ENCODE results near the gene SLC39A11. TPM values are rescaled to one million over a fixed set of nuclear protein-coding genes. Genes with fewer than 3 reads are reported as not detected.

The SLC39A11 gene
- total RNA-seq, 1 experiment from 2014 or later = 15.2 TPM

DNA sequence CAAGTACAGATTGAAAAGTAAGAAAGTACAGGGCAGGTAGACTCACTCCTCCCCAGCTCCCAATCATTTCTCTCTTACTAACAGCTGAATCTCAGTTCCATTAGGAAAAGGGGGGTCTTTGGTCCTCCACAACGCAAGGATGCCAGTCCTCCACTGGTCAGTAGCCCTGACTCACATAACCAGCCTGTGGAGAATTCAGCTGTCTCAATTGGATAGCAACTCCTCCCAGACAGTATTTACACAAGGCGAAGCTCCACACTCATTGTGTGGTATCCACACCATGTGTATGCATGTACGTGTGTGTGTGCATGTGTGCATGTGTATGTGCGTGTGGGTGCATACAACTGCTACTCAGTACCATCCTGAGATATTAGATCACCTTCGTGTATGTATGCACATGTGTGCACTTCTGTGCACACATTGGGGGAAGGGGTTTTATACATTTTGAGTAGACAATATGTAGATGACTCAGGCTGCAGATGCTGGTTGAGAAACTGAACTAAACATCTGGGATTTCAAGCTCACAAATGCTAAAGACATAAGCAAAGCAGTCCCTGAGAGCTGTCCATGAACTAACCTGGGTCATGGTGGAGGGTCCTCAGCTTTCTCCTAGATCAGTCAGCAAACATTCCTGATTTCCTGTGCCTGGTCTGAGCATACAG is 240.1 kb downstream of the SLC39A11 start:
- no peak overlapping the region for H3K4me2 ChIP-seq (ENCODE audit: insufficient read depth, insufficient read length, low read length)
- DNase-seq = no peak
- no peaks in the 10 kb centered on the region for H3K9me3 ChIP-seq (ENCODE audit: control insufficient read depth, low read depth, low read length)
- H3K27me3 Mint-ChIP-seq (ENCODE audit: low read depth) = no peaks in the 10 kb centered on the region
- H2BK15ac ChIP-seq (ENCODE audit: low read depth, low read length) = no peak overlapping the region
- no peak overlapping the region for H2AK5ac ChIP-seq (ENCODE audit: insufficient read length, low read length)
- H3K23ac ChIP-seq (ENCODE audit: insufficient read length, low read depth, low read length) = no peak overlapping the region
- peak overlapping the region; percentile 79 for H3K18ac ChIP-seq (ENCODE audit: insufficient read length, low read depth, low read length)
- no peaks in the 10 kb centered on the region for H3K79me1 ChIP-seq (ENCODE audit: insufficient read depth, low read depth, low read length, poor library complexity, severe bottlenecking)
- no peaks in the 10 kb centered on the region for H3K23me2 ChIP-seq (ENCODE audit: insufficient read length, low read depth, low read length, poor library complexity, severe bottlenecking)
- no peak overlapping the region for H4K91ac ChIP-seq (ENCODE audit: insufficient read length, low read depth, low read length)
- peak overlapping the region; percentile 88 for H4K5ac ChIP-seq (ENCODE audit: insufficient read length, low read depth, low read length)
- no peaks in the 10 kb centered on the region for H3K9me3 Mint-ChIP-seq
- H4K20me1 ChIP-seq (ENCODE audit: control insufficient read depth, insufficient read depth, insufficient read length) = no peaks in the 10 kb centered on the region
- H3K79me2 ChIP-seq (ENCODE audit: insufficient read depth, low read length) = no peaks in the 10 kb centered on the region
- no peak overlapping the region for H3K4me3 Mint-ChIP-seq
- H3K27me3 ChIP-seq (ENCODE audit: insufficient read depth, low read length) = no peaks in the 10 kb centered on the region
- H2BK12ac ChIP-seq (ENCODE audit: insufficient read length, low read depth, low read length) = no peak overlapping the region
- no peak overlapping the region for H2BK5ac ChIP-seq (ENCODE audit: insufficient read length, low read length)
- H3K4me1 ChIP-seq (ENCODE audit: insufficient read depth, low read length) = no peaks in the 10 kb centered on the region
- H3K14ac ChIP-seq (ENCODE audit: insufficient read depth, low read length) = no peak overlapping the region
- H2BK20ac ChIP-seq (ENCODE audit: low read depth, low read length, poor library complexity, severe bottlenecking) = no peak overlapping the region
- peaks cover 9 to 11% of the 10 kb centered on the region in 2 experiments for H3K4me1 Mint-ChIP-seq
- no peak overlapping the region for H3K27ac Mint-ChIP-seq
- H3K27ac ChIP-seq (ENCODE audit: insufficient read length, low read depth, low read length) = no peak overlapping the region
- no peak overlapping the region for H3K4ac ChIP-seq (ENCODE audit: low read depth, low read length)
- H2AFZ ChIP-seq (ENCODE audit: low read length) = no peak overlapping the region
- WGBS (ENCODE audit: extremely low coverage, insufficient read length, low lambda C conversion rate) = no CpG with 5 or more reads among the region's 5 CpGs
- TF ChIP-seq CTCF (conservative IDR thresholded peaks at IDR 0.05) = no peak
- no peak overlapping the region for H3T11ph ChIP-seq (ENCODE audit: low read length)
- no peak overlapping the region for H3K9ac ChIP-seq (ENCODE audit: extremely low read depth, insufficient read length, low read length)
- no peak overlapping the region for H3K56ac ChIP-seq (ENCODE audit: insufficient read length, low read depth, low read length)
- no peaks in the 10 kb centered on the region for H3K36me3 Mint-ChIP-seq (ENCODE audit: insufficient read depth in 1 of 3, low read depth in 3 of 3)
- no peak overlapping the region for H2BK120ac ChIP-seq (ENCODE audit: low read depth, low read length, poor library complexity, severe bottlenecking)
- no peak overlapping the region for H4K8ac ChIP-seq (replicated peaks; ENCODE audit: insufficient read length, low read depth, low read length)
